ENCODE data around the gene NAP1L4.

Gene NAP1L4

GRCh38 chr11:3011891-3012885 lies 20.1 kb upstream of the NAP1L4 start:
- in situ Hi-C loops (cut with HindIII; ENCODE audit: low sequenced_read_pairs): no loop called here

- in situ Hi-C loops (cut with HindIII; ENCODE audit: low sequenced_read_pairs): no loop called here
These were observed 18.6 kb upstream of the NAP1L4 start for GRCh38 chr11:3010521-3011275.

- in situ Hi-C loops (cut with HindIII; ENCODE audit: low sequenced_read_pairs): no loop called here
These were observed 17.9 kb upstream of the NAP1L4 start for GRCh38 chr11:3010004-3010403.

GRCh38 chr11:3009481-3009880 lies 17.4 kb upstream of the NAP1L4 start:
- in situ Hi-C loops (cut with HindIII; ENCODE audit: low sequenced_read_pairs): no loop called here

GRCh38 chr11:3008746-3009336 lies 16.7 kb upstream of the NAP1L4 start:
- in situ Hi-C loops (cut with HindIII; ENCODE audit: low sequenced_read_pairs): no loop called here

- in situ Hi-C loops (cut with HindIII; ENCODE audit: low sequenced_read_pairs): no loop called here
These were observed 15.4 kb upstream of the NAP1L4 start for GRCh38 chr11:3007404-3008010.

GRCh38 chr11:3006505-3007260 lies 14.6 kb upstream of the NAP1L4 start:
- in situ Hi-C loops (cut with HindIII; ENCODE audit: low sequenced_read_pairs): no loop called here

- in situ Hi-C loops (cut with HindIII; ENCODE audit: low sequenced_read_pairs): no loop called here
These were observed 12.4 kb upstream of the NAP1L4 start for GRCh38 chr11:3004481-3004880.

- in situ Hi-C loops (cut with HindIII; ENCODE audit: low sequenced_read_pairs): no loop called here
These were observed 11.5 kb upstream of the NAP1L4 start for GRCh38 chr11:3003396-3004231.

- in situ Hi-C loops (cut with HindIII; ENCODE audit: low sequenced_read_pairs): no loop called here
These were observed 10.7 kb upstream of the NAP1L4 start for GRCh38 chr11:3002871-3003270.

GRCh38 chr11:3002351-3002861 lies 10.3 kb upstream of the NAP1L4 start:
- in situ Hi-C loops (cut with HindIII; ENCODE audit: low sequenced_read_pairs): no loop called here

- in situ Hi-C loops (cut with HindIII; ENCODE audit: low sequenced_read_pairs): no loop called here
These were observed 9.4 kb upstream of the NAP1L4 start for GRCh38 chr11:3001496-3001895.

- in situ Hi-C loops (cut with HindIII; ENCODE audit: low sequenced_read_pairs): no loop called here
These were observed 8.2 kb upstream of the NAP1L4 start for GRCh38 chr11:3000032-3000961.

- in situ Hi-C loops (cut with HindIII; ENCODE audit: low sequenced_read_pairs): no loop called here
These were observed 7.4 kb upstream of the NAP1L4 start for GRCh38 chr11:2999464-2999998.

- in situ Hi-C loops (cut with HindIII; ENCODE audit: low sequenced_read_pairs): no loop called here
These were observed 6.1 kb upstream of the NAP1L4 start for GRCh38 chr11:2998073-2998850.

GRCh38 chr11:2997406-2997805 lies 5.3 kb upstream of the NAP1L4 start:
- in situ Hi-C loops (cut with HindIII; ENCODE audit: low sequenced_read_pairs): no loop called here

- in situ Hi-C loops (cut with HindIII; ENCODE audit: low sequenced_read_pairs): no loop called here
These were observed 4.8 kb upstream of the NAP1L4 start for GRCh38 chr11:2996976-2997375.

All from DLD1 (cell line).